Caki2 (cell line): ENCODE results near the gene SNX9. TPM values are rescaled to one million over a fixed set of nuclear protein-coding genes. Genes with fewer than 3 reads are reported as not detected.

Experiments
- DNase-seq: peaks from one replicate; pipeline ENCODE4 v3.0.0-alpha.2; 2015; ENCODE audit warnings: low read depth
- in situ Hi-C: cut with HindIII; loops from 2 replicates; pipeline ENCODE4 v1.10.0; 2016; ENCODE audit warnings: low sequenced_read_pairs, low pct_unique_long_range_greater_than_20kb, mixed read lengths
- total RNA-seq: library from RNA; depleted of rRNA; stranded (reverse); fragments of >200 nt; shearing (Covaris generic); gene quantifications from 2 replicates; pipeline ENCODE4 v1.2.3, GENCODE V29; 2014; ENCODE audit warnings: low replicate concordance; rRNA removed

SNX9 gene
- total RNA-seq, 1 experiment from 2014 or later: 26.4 TPM

DNA sequence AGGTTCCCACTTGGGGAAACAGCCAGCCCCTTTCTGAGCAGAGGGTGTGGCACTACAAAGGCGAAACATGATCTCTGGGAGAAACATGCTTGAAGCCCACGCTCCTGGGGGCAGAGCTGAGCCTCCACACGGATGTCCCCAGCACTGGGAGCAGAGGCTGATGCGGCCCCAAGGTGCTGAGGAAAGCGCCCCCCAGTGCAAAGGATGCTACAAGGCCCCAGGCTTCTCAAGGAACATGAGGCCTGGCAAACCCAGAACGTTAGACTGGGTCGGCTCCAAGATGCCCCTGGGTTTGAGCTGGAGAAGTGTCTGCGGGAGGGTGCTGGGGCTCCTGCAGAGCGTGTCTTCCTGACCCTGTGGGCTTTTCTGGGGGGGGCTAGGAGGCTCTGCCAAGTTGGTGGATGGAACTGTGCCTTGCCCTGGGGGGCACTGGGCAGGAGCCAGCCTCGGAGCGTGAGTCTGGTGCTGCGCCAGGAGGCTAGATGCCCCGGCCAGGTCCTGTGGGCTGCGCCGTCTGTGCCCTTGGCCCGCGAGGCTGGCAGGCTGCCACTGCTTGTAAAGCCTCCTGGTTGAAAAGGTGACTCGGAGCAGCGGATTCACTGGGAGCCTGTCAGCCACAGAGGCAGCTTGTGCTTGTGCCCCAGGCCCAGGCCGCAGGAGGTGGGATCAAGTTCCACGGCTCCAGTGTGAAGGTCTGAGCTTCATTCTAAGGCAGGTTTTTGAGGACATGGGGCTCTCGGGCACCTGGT is 166.7 kb downstream of the SNX9 start:
- in situ Hi-C loops: no loop called here
- peak; percentile 59 for DNase-seq

DNA sequence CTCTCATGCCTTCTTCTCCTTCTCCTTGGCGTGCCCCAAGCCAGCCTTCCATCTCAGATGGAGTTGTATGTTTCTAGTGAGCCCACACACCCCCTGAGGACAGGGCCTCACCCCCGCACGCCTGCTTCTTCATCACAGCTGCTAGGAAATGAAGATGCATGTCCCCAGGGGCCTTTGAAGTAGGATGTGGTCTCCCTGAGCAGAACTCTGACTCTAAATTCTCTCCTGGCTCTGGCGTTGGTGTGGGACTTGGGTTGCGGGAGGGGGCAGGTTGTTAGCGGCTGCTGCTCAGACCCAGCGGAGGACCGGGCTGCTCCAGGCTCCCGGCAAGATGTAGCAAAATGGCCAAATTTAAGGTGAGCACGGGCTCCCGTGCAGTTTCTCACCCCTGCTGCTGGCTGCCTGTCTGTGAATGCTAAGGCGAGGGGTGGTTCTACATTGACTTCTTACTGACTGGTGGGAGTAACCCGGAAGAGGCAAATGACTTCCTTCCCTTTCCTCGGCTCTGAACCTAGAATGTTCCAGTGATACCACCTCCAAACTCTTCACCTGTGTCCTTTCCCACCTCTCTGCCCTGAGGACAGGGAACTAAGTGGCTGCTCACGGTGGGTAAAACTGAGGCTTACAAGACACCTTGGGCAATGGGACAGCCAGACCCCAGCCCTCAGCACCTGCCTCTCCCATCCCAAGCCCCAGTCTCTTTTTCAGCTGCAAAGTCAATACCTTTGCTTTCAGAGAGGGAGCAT is 167.4 kb downstream of the SNX9 start:
- no peak for DNase-seq
- in situ Hi-C loops: no loop called here

DNA sequence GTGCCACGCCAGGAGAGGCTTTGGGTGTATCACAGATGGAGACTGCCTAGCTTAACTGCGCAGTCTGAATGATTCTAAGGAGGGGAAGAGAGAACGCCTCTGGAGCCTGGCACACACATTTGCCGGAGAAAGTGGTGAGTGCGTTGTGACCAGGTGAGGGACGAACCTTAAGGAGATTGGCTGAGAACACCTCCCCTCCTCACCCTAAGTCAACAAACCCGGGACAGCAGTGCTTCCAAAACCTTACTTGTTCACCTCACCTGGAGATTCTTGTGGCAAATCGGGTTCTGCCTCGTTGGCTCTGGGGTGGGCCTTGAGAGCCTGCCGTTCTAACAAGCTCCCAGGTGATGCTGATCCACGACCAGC is 168.0 kb downstream of the SNX9 start:
- no peak for DNase-seq
- in situ Hi-C loops: no loop called here

DNA sequence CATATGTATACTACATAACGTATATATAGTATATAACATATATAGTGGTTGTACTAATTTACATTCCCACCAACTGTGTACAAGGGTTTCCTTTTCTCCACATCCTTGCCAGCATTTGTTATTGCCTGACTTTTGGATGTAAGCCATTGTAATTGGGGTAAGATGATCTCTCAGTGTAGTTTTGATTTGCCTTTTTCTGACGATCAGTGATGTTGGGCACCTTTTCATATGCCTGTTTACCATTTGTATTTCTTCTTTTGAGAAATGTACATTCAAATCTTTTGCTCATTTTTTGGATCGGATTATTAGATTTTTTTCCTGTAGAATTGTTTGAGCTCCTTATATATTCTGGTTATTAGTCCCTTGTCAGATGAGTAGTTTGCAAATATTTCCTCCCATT is 170.0 kb downstream of the SNX9 start:
- in situ Hi-C loops: no loop called here
- no peak for DNase-seq

DNA sequence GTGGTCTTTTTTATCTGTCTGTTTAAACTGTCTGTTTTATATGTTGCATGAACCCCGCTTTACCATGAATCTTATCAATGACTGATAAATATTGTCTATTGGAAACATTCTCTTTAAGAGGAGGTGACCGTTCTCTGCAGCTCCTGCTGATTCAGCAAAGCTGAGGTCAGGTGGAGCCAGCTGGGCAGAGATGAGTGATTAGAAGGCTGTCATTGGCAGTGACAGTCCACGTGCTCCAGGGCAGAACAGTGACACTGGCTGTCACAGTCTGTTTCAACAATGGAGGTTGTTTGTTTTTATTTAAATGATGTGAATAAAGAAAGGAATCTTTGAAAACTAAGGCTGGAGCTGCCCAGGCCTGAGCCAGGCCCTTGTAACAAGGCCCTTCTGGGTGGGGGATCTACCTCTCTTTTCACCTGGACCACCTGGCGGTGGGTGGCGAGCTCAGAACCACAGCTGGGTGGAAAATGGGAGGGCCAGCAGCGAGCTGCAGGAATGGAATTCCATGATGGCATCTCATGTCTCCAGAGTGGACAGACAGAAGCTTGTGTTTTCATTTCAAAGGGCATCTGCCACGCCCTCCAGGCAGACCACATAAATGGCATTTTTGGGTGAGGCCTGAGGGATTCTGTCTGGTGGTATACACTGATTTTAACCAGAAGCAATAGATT is 171.2 kb downstream of the SNX9 start:
- in situ Hi-C loops: no loop called here
- DNase-seq: no peak

Other genes starting within 250 kb of the SNX9 start
- 14.2 and 21.3 TPM in 2 replicates for gene SYNJ2, start 158.6 kb downstream of the SNX9 start, total RNA-seq